Measurements from ENCODE around the gene CHST10.

CHST10 gene

DNA sequence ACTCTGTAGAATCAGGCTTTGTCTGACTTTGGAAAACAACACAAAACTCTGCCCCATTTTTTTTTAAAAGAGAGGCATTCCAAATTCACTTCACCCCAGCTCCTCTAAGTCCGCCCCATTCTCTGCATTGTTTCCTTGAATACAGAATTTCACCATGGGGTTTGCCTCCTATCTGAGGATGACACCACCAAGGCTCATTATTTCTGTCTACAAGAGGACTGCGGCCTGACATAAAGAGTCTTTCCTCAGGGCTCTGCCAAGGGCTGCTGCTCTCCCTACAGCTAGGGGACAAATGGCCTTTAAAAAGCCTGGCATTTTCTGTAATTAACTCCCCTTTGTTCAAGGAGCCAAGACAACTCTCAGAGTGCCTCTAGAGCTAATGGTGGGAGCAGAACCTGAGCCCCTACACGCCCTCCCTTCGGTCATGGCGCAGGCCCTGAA lies 4.6 kb downstream of the CHST10 start:
- no peak for DNase-seq

DNA sequence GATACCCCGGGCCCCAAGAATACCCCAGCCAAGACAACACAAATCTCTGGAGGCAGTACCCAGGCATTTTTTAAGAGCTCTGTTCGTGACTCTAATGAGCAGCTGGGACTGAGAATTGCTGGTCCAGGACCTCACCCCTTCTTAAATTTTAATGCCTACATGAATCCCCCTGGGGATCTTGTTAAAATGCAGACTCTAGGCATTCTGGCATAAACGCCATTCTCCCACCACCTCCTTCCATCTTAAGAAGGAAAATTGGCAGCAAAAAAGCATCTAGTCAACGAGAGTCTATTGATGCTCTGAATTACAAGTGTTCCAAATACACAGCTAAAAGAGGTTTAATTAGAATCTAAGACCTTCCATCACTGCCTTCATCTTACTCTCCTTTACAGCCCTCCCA lies 5.0 kb downstream of the CHST10 start:
- no peak for DNase-seq

DNA sequence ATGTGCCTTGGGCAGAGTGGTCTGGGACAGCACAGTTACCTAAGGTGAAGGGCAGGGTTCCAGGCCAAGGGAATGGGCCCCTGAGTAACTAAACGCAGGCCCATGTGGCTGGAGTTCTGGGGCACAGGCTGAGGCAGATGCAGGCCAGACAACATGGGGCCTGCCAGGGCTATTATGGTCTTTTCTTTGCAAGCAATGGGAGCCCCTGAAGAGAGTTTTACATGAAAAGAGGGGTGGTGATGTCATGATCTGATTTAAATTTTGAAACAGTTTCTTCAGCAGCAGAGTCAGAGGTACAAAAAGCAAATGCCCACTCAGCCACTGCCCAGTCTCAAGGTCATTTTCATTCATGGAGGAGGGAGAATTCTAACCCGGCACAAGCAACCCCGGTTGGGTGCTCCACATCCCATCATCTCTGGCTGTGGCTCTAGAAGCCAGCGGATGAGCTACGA lies 5.6 kb downstream of the CHST10 start:
- no peak for DNase-seq

DNA sequence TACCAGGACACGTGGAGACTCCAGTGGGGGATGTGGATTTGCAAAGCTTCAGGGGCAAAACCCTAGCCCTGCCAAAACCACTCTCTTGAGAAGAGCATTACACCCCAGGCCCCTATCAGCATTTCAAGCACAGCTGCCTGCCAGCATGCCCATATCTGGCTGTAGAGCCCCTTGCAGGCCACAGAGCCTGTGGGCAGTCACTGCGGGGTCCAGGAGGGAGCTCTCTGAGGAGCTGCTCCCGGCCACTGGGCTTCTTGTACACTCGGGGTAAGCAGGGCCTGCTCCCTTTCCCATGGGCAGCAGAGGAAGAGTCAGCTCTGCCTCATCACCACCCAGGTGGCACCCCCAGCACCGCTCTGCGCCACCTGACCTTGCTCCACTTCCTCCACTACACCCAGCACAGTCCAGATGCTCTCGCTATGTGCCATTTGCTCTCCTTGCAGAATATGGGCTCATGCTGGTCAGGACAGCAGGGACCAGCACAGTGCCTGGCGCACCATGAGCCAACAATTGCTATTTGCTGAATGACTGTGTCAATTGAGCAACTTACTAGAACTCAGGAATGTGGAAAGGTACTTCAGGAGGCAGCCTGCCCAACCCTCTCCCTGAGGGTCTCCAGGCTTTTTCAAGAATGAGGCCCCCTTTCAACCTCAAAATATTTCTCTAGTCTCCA lies 7.4 kb downstream of the CHST10 start:
- no peak for DNase-seq

DNA sequence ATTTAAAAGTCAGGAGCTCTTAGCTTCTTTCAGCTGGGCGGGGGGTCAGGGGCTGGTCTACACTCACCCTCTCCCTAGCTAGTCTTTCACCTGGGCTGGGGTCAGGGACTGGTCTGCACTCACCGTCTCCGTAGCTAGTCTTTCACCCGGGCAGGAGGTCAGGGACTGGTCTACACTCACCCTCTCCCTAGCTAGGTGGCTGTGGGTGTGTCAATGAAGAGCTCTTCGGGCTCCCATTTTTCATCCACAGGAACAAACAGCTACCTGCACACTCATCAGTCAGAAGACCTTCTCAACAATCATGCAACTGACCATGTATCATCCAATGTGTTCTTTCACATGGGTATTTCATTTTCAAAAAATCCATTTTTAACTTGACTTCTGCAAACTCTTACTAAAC lies 8.0 kb downstream of the CHST10 start:
- DNase-seq = no peak

DNA sequence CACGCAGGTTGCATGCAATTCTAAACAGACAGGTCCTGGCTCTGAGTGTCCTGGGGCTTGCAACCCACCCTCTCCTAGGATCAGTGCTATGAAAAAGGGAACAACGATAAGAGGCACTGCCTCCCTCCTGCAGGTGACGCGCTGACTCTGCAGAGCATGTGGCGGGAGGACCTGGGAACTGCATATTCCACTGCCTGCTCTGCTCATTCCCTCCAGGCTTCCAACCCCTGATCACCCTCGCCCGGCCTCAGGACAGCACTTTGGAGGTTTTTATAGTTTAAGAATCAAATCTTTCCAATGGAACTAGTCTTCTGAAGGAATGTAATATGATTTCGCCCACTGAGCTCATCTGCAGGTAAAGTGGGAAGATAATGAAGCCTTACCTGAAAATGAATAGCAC lies 8.5 kb downstream of the CHST10 start:
- no peak for DNase-seq

DNA sequence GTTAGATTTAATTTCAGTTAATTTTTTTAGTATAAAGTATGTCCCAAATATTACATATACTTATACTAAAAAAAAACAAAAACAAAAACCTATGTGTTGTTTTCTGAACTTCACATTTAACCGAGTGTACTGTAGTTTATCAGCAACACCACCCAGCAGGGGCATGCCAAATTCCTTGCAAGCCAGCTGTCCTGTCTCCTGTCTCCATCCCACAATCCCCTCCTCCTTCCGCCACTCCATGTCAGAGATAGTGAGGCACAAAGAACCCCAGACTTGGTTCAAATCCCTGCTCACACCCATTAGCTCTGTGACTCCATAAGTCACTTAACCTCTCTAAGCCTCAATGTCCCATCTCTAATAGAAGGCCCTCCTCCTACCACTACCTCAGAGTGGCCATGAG lies 9.4 kb downstream of the CHST10 start:
- DNase-seq = no peak

DNA sequence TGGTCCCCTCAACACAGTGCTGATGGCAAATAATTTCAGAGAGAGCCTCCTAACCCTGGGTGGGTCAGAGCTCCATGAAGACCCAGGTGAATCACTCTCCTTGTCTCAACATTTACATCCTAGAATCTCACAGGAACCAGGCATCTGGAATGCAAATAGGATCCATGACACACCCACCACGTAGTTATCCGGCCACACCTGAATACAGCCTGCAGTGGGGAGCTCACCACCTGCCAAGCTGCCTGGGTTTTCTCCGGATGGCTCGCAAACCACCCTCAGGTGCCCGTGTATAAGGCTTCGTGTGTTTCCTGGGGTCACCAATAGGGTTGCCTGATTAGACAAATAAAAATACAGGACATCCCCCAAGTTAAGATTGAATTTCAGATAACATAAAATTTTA lies 9.9 kb downstream of the CHST10 start:
- no peak for DNase-seq

DNA sequence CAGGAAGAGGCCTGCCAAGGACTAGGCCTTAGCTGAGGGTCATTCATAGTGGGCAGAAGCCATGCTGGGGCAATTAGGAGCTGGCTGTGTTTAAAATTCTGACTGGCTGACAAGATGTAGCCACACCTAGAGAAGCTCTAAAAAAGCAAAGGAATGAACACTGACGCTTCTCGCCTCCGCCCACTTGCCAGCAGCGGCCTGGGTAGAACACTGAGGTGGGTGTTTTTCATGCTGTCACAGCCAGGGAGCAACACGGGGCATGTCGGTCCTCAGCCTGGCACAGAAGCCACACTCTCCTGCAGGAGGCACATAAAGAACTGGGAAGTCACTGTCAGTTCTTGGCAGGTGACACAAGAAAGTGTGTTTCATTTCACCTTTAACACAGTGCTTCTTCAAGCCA lies 10.4 kb downstream of the CHST10 start:
- DNase-seq = no peak

DNA sequence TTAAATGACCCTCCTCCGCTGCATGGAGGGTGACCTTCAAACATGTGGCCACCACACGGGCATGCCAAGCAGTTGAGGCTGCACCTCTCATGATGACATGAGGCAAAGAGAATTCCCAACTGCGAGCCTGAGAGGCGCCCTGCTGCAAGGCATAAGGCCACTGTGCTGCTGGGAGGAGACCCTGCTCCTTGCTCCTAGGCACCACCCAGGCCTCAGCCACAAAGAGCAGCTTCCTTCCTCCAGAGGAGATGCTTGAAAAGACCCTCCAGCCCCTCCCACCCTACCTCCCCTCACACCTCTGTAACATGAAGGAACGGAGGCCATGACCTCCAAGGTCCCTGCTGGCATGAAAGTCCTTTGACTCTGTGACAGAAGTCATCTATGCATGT lies 11.4 kb downstream of the CHST10 start:
- DNase-seq = no peak

DNA sequence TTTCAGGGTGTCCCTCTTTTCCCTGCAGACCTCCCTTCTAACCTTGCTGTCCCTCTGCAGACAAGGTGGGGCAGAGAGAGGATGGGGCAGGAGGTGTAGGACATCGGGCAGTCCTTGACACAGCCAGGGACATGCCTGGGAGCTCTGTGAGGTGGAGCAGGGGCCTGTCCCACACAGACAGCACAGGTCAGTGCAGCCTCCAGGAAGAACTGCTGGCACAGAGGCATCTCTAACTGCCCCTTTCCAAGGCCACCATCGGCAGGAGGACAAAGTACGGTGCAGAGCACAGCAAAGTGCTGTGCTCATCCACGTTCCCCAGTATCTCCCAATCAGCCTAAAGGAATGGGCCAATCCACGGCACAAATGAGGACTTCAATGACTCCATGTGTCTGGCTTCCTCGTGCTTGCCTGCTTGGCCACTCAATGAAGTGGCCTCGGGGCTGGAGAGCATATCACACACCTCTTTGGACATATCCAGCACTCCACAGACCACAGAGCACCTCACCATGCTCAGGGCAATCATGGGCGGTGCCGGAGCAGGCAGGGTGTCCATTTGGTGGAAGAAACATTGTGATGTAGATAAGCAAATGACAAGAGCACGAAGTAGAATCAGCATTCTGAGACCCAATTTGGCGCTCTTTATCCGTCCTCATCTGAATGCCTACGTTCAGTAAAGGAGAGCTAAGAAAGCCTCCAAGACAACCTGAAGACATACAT lies 11.9 kb downstream of the CHST10 start:
- no peak for DNase-seq

DNA sequence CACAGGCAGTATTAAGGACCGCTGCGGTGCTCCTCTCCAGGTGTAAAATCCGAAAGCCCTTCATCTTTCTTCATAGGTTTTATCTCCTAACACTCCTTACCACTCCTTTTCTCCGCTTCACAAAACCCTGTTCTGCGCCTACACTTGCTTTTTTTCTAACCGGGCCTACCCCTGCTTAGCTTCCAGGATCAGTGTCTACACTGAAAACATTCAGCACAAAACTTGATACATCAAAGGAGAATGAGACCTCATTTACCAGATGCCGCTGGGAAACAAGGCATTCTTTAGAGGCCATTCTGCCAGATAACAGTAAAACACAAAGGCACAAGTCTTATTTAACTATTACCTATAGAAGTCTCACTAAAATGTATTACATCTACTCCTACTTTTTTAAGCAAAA lies 13.1 kb downstream of the CHST10 start:
- no peak for DNase-seq

DNA sequence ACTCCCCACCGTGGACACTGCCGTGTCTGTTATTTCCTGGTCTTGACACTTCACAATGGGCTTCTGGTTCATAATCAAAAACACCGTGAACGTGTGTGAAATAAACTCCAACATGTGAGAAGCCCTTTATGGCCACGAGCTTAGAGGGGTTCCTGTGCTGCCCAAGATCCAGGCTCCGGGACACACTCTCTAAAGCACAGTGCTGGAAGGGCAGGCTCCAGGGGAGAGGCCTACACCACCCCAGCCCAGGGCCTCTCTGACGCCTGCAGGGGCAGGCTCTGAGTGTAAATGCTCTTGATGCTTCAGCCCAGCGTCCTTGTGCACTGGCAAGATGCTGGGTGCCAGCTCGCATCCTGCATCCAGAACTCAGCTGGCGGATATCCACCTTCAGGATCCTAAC lies 13.7 kb downstream of the CHST10 start:
- DNase-seq = no peak

DNA sequence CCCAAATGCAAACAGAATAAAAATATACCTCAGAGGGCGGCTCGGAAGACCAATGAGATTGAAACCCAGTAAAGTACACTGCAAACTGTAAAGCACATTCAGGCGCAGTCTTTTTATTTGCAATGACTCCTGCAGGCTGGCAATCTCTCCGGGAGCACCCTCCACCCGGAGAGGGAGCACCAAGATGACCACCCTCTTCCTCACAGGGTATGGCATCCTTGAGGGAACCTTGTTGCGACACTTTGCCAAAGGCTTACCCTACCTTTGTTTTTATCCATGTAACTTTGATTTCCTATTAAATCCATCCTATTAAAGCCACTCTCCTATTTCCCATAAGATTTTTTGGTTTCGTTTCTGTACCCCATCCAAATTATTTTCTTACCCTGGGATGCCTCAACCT lies 16.2 kb downstream of the CHST10 start:
- DNase-seq = no peak

DNA sequence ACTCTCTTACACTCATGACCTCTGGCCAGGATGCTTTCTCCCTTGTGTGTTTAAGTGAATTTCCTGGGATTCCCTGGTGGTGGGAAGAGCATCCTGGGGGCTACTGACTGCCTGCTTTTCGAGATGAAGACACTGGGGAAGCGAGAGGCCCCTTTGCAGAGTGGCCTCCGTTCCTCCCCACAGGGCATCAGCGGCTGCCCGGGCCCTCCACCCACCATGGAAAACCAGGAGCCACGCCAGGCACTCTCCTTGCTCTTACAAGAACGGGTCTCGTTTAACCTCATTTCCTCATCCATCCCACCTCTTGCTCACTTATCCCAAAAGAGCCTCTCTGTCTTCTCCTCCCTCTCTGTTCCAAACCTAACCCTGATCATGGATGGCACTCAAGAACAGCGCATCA lies 17.8 kb downstream of the CHST10 start:
- DNase-seq = no peak

DNA sequence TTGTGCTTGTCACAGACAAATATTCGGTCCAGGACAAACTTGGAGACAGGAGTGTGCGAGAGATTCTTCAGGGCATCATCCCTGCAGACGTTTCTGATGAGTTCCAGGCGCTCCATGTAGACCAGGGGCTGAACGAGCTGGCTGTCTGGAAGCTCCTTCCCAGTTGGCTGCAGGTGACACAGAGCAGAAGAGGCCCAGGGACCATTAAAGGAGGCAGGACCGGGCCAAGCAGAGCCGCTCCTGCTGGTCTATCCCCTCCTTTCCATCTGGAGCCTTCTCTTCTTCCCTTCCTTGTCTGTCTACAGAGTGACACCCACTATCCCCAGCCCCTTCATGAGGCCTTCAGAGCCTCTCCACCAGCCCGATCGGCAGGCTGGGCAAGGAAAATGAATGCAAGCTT lies 19.5 kb downstream of the CHST10 start:
- DNase-seq = no peak

DNA sequence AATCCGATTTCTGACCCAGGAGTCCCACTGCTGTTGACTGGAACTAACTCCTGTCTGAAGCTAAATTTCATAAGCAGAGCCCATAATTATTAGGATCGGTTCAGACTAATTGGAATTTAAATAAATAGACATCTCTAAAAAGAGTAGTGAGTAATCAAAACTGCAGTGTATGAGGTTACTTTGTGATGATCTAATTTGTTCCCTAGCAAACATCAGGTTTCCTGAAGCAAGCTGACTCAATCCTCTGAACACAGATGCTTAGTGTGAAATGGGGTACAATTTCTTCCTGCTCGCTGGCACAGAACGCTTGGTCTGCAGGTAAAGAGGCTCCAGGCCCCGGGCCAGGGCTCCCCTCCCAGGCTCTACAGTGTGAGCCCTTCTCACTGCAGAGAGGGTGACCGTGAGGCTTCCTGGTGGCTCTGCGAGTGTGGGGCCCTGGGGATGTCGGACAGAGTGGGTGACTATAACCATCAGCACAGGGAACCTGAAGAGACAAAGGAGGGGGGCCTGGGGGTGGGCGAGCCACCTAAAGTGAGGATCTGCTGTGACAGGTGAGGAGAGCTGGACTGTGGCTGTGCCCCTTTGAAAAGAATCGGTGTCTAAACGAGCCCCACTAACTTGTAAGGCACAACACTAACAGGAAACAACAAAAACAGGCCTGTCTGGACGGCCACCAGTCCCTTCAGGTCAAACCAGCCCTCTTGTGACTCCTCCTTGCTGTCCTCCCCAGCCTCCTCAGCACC lies 20.2 kb downstream of the CHST10 start:
- no peak for DNase-seq

DNA sequence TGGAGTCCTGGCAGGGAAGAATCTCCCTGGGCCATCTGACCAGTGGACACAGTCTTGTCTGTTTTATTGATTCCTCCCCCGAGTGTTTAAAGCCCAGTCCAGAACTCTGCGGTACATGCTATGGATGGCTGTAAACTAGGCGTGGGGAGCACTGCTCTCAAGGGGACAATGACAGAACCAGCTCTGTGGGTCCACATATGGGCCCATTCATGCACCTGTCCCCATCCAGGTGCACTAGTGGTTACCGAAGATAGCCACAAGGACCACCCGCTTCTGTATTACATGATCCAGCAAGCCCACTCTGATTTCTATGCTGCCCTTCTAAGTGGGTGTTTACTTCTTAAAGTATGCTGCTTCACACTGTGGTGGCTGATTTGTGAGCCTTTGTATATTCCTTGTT lies 21.0 kb downstream of the CHST10 start:
- no peak for DNase-seq

DNA sequence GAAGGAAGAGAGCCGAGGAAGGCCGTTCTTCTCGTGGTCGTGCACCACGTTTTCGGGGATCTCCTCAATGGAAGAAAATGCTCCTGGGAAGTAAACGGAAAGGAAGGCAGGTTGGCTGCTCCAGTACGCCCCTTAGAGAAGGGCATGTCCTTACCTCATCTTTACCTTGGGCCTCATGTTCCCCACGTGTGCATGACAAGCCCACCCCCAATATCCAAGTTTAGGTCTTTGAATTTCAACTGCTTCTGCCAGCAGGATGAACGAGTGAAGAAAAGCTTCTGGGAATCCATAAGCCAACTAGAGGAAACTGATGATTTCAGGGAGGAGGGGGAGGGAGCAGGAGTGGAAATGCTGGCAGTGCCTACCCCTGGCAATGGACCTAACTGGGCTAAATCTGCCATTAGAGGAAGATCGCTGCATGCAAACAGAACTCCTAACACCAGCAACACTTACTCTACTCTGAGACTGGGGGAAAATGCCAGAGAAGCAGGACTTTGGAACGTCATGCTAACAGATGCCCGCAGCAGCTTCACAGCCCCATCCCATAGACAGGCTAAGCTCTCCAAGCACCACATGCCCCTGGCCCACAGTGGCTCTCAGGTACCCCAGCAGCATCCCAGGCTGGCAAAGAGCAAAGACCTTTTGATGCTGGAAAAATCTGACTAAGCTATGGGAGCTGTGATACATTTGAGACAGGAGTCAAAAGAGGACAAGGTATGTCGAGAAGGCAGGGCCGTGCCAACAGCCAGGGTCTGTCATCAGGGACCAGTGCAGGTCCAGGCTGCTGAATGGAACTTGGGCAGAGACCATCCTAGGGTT lies 21.7 kb downstream of the CHST10 start:
- no peak for DNase-seq

DNA sequence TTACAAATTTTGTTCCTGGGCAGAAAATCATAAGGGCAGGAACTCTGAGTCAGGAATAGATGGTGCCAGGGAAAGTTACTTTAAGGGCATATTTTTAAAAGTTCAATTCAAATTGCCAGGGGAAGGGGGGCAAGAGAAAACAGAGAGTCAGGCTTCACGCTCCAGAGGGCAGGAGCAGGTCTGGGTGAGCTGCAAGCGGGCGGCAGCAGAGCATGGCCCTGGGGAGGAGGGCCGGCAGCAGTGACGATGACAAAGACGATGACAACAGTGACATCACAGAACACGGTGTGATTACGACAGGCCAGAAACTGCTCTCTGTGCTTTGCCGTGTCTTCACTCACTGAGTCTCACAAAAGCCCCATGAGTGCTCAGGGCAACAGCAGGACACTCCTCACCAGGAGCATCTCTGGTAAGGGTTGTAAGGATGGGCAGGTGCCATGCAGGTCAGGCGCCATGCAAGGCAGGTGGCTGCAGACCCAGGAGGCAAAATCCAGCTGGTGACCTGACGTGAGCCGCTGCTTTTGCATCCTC lies 23.3 kb downstream of the CHST10 start:
- DNase-seq = no peak

DNA sequence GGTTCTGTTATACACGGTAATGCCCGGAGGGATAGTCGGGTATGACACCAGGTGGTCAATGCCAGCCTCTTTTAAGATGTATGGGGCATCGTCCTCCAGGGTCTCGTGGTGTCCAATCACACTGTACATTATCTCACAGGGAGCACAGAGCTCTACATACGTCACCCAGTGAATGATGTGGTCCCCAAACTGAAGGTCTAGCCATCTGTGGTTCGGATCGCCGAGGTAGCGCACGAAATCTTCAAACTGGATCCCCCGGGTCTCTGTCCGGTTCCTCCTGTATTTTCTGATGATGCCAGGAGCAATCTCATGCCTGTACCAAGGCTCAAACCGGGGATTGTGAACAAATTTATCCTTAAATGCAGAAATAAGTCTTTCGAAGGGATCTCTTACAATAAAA lies 24.1 kb downstream of the CHST10 start:
- DNase-seq = no peak

DNA sequence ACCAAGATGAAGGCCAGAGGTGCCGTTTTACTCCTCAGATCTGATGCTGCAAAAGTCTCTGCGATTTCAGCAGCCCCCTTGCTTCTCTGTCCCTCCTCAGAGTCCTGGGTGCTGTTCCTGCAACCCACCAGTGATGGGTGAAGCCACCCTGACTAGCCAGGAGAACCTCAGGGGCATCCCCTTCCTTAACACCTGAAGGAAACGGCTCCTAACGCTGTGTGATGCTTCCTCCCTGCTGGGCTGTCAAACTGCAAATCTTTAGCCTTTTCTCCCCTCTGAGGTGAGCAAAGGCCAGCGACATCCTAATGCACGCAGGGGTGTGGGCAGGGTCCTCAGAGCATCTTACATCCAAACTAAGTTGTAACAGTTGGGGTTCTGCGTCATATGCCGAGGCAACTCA lies 24.8 kb downstream of the CHST10 start:
- no peak for DNase-seq

Data from cerebellar nuclear complex (tissue), 1 donor.